ENCODE measurements around the gene DDI1. TPM values are rescaled to one million over a fixed set of nuclear protein-coding genes. Genes with fewer than 3 reads are reported as not detected.
A peak's percentile ranks its signal among the peaks of the same experiment; 100 is the strongest.

DDI1 gene
- total RNA-seq, 4 donors from 2014 or later = not detected

DNA sequence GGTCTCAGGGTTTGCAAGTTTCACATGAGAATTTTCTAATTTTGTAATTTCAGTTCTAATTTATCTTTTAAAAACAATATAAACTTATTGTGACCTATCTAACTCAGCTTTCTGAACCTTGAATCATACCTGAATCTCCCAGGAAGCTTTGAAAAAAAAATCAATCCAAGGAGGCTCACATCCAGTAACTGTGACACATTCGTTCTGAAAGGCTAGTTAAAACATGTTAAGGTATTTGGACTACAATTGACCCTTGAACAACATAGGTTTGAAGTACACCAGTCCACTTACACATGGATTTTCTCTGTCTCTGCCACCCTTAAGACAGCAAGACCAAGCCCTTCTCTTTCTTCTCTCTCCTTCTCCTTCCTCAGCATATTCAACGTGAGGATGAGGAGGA, 40.0 kb downstream of the DDI1 start:
- no peak overlapping the region for H3K4me3 ChIP-seq
- peak overlapping the region in 3 of 4 donors; percentile 25 to 68 (median 56) for H3K27ac ChIP-seq
- TF ChIP-seq POLR2A (IDR thresholded peaks at IDR 0.05) = no peak
- TF ChIP-seq, protein P1, sequence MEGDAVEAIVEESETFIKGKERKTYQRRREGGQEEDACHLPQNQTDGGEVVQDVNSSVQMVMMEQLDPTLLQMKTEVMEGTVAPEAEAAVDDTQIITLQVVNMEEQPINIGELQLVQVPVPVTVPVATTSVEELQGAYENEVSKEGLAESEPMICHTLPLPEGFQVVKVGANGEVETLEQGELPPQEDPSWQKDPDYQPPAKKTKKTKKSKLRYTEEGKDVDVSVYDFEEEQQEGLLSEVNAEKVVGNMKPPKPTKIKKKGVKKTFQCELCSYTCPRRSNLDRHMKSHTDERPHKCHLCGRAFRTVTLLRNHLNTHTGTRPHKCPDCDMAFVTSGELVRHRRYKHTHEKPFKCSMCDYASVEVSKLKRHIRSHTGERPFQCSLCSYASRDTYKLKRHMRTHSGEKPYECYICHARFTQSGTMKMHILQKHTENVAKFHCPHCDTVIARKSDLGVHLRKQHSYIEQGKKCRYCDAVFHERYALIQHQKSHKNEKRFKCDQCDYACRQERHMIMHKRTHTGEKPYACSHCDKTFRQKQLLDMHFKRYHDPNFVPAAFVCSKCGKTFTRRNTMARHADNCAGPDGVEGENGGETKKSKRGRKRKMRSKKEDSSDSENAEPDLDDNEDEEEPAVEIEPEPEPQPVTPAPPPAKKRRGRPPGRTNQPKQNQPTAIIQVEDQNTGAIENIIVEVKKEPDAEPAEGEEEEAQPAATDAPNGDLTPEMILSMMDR (IDR thresholded peaks at IDR 0.05) = no peak
- H3K27me3 ChIP-seq = no peaks in the 10 kb centered on the region
- intact Hi-C loops (cut with DNase I) = no loop called here
- no peak for DNase-seq
- no peaks in the 10 kb centered on the region for H3K36me3 ChIP-seq
- WGBS, 2 donors = 31 to 58% methylated on average over 2 of the region's 2 CpGs
- H3K4me1 ChIP-seq = peaks cover 0 to 38% (median 4%) of the 10 kb centered on the region in 3 donors
- no peaks in the 10 kb centered on the region for H3K9me3 ChIP-seq

GRCh38 chr11:104078245-104078644, 41.8 kb downstream of the DDI1 start:
- no peak for TF ChIP-seq POLR2A (IDR thresholded peaks at IDR 0.05)
- TF ChIP-seq, protein P1 (IDR thresholded peaks at IDR 0.05) = no peak
- no peak overlapping the region for H3K27ac ChIP-seq
- H3K4me1 ChIP-seq = peaks cover 0 to 38% (median 4%) of the 10 kb centered on the region in 3 donors
- no peaks in the 10 kb centered on the region for H3K36me3 ChIP-seq
- DNase-seq = no peak
- WGBS, 2 donors = 61 to 69% methylated on average over 4 of the region's 4 CpGs
- no peak overlapping the region for H3K4me3 ChIP-seq
- intact Hi-C loops (cut with DNase I) = no loop called here
- no peaks in the 10 kb centered on the region for H3K9me3 ChIP-seq
- no peaks in the 10 kb centered on the region for H3K27me3 ChIP-seq

- DNase-seq = no peak
- TF ChIP-seq POLR2A (IDR thresholded peaks at IDR 0.05) = no peak
- TF ChIP-seq, protein P1 (IDR thresholded peaks at IDR 0.05) = no peak
- peaks cover 0 to 33% (median 4%) of the 10 kb centered on the region in 3 donors for H3K4me1 ChIP-seq
- H3K27me3 ChIP-seq = no peaks in the 10 kb centered on the region
- intact Hi-C loops (cut with DNase I) = no loop called here
- H3K36me3 ChIP-seq = no peaks in the 10 kb centered on the region
- no peaks in the 10 kb centered on the region for H3K9me3 ChIP-seq
- H3K4me3 ChIP-seq = no peak overlapping the region
- H3K27ac ChIP-seq = no peak overlapping the region
Measured at GRCh38 chr11:104078995-104079394, 42.6 kb downstream of the DDI1 start.

DNA sequence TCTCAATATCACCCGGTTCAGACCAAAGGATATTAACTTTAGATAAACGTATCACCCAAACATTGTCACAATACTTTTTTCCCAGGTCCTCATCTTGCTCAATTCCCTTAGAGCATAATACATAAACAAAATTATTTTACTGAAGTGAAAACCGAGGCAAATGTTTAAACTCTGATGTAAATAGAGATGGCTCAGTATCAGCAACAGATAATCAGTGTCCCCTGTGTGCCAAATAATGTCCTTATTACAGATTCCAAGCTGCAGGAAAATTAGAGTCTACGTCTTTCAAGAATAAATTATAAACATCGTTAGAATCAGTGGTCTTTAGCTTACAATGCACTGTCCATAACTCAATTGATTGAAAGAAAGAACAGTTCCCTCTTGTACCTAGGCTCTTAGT, 50.2 kb downstream of the DDI1 start:
- intact Hi-C loops (cut with DNase I) = no loop called here
- no peak for DNase-seq
- no peak overlapping the region for H3K4me3 ChIP-seq
- no peaks in the 10 kb centered on the region for H3K27me3 ChIP-seq
- H3K9me3 ChIP-seq = no peaks in the 10 kb centered on the region
- 50 to 54% methylated on average over 5 of the region's 5 CpGs for WGBS, 2 donors
- no peaks in the 10 kb centered on the region for H3K4me1 ChIP-seq
- H3K27ac ChIP-seq = no peak overlapping the region
- TF ChIP-seq POLR2A (IDR thresholded peaks at IDR 0.05) = no peak
- TF ChIP-seq, protein P1 (IDR thresholded peaks at IDR 0.05) = no peak
- H3K36me3 ChIP-seq = no peaks in the 10 kb centered on the region

Other genes starting within 250 kb of the DDI1 start
- gene PDGFD, start 127.5 kb downstream of the DDI1 start, total RNA-seq = 1 to 10 TPM in 2 of 4 donors, under 1 TPM in 2; 0.27 to 1.9 (median 1.1) TPM